Stimulated activated CD4-positive, alpha-beta T cell treated with anti-CD3 and anti-CD28 coated beads, TNF-alpha, amount 100 ng/mL, for 24 hours (primary cell): ENCODE data around the gene FMNL2.

Experiments used
- DNase-seq, 3 experiments: peaks; one replicate each; pipeline ENCODE4 v3.0.0-alpha.2; 2020; ENCODE audit warnings: low read depth in 3 of 3

Gene FMNL2

GRCh38 chr2:152556506-152556905, 221.5 kb downstream of the FMNL2 start:
- DNase-seq: no peak

- DNase-seq: no peak
Measured at GRCh38 chr2:152557273-152557888, 222.4 kb downstream of the FMNL2 start.

- DNase-seq: no peak
Measured at GRCh38 chr2:152558158-152558984, 223.4 kb downstream of the FMNL2 start.

GRCh38 chr2:152559008-152559407, 224.0 kb downstream of the FMNL2 start:
- no peak for DNase-seq

GRCh38 chr2:152560166-152560565, 225.2 kb downstream of the FMNL2 start:
- no peak for DNase-seq

- no peak for DNase-seq
Measured at GRCh38 chr2:152560873-152561595, 226.1 kb downstream of the FMNL2 start.

- no peak for DNase-seq
Measured at GRCh38 chr2:152562198-152562884, 227.4 kb downstream of the FMNL2 start.

- DNase-seq: no peak
Measured at GRCh38 chr2:152563764-152564163, 228.8 kb downstream of the FMNL2 start.

- DNase-seq: no peak
Measured at GRCh38 chr2:152564754-152565551, 230.0 kb downstream of the FMNL2 start.

- no peak for DNase-seq
Measured at GRCh38 chr2:152565884-152566727, 231.1 kb downstream of the FMNL2 start.

- DNase-seq: no peak
Measured at GRCh38 chr2:152566728-152567069, 231.7 kb downstream of the FMNL2 start.

GRCh38 chr2:152568531-152568930, 233.6 kb downstream of the FMNL2 start:
- no peak for DNase-seq

- DNase-seq: no peak
Measured at GRCh38 chr2:152569186-152569585, 234.2 kb downstream of the FMNL2 start.

- DNase-seq: no peak
Measured at GRCh38 chr2:152571048-152571766, 236.2 kb downstream of the FMNL2 start.

GRCh38 chr2:152572031-152572430, 237.1 kb downstream of the FMNL2 start:
- no peak for DNase-seq

- DNase-seq: peak; percentile 22 to 46 (median 22)
Measured at GRCh38 chr2:152573168-152573567, 238.2 kb downstream of the FMNL2 start.

GRCh38 chr2:152577579-152577978, 242.6 kb downstream of the FMNL2 start:
- DNase-seq: no peak

GRCh38 chr2:152578573-152578972, 243.6 kb downstream of the FMNL2 start:
- no peak for DNase-seq

- DNase-seq: no peak
Measured at GRCh38 chr2:152580714-152581113, 245.7 kb downstream of the FMNL2 start.

- DNase-seq: no peak
Measured at GRCh38 chr2:152581360-152581759, 246.4 kb downstream of the FMNL2 start.
